ACHN (cell line): ENCODE measurements around the gene UNC93B1.
"Not testable (repeated sequence)": the region's sequence is repeated elsewhere in the genome, so short reads cannot be mapped to it uniquely, and the experiment has no call there.

Source experiments
- DNase-seq: peaks from one replicate; pipeline ENCODE4 v3.0.0-alpha.2; 2015
- in situ Hi-C: cut with HindIII; loops from 2 replicates; pipeline ENCODE4 v1.10.0; 2017; ENCODE audit warnings: low sequenced_read_pairs, low pct_ligation_motif_present, low pct_unique_long_range_greater_than_20kb

Gene UNC93B1

DNA sequence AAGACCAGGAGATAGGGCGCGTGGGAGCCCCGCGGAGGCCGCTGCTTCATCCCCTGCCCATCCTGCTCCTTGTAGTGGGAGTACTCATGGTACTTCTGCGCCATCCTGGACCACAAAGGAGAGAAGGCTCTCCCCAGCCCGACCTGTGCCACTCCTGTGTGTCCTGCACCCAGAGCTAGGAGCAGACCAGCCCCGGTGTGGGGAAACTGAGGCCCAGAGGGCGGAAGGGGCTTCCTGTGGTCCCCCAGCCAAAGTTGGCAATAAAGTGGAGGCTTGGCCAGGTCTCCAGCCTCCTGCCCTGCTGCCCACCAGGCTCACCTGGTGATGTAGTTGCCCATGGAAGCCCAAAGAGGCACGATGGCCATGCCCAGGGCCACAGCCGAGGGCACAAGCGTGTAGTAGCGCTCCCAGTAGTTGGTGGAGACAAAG is 4.7 kb downstream of the UNC93B1 start:
- no peak for DNase-seq
- in situ Hi-C loops: no loop called here

- no peak for DNase-seq
- in situ Hi-C loops: no loop called here
These were observed 5.5 kb downstream of the UNC93B1 start for GRCh38 chr11:67998150-67999045.

DNA sequence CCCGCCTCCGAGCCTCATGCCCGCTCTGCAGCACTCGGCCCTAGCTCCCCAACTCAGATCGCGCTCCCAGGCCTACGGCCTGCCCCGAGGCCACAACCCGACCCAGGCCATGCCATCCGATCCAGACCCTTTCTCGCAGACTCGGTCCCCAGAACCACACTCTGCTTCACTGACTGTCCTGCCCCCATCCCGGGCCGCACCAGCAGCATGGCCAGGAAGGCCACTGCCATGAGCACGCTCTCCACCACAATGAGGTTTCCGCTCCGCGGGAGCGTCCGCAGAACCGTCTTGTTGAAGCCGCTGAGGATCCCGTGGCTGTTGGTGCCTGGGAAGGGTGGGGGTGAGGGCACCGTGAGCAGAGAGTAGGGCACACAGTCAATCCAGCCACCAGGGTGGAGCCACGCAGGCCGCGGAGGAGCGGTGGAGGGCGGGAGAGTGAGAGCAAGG is 6.4 kb downstream of the UNC93B1 start:
- no peak for DNase-seq
- in situ Hi-C loops: no loop called here

GRCh38 chr11:67996622-67997474 is 7.0 kb downstream of the UNC93B1 start:
- no peak for DNase-seq
- in situ Hi-C loops: no loop called here

DNA sequence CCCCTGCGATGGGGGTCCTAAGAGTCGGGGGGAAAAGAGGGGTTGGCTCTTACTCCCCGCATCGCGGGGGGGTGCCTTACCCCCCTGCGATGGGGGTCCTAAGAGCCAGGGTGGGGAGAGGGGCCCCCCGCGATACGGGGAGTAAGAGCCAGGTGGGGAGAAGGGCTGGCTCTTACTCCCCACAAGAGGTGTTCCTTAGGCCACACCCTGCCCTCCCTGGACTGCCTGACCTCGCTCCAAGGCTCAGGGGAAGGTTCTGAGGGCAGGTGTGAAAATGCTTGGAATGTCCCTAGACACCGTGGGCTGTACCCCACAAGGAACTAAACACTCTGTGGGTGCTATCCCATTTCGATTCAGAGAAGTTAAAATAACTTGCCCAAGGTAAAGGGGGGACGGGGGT is 7.8 kb downstream of the UNC93B1 start:
- in situ Hi-C loops: no loop called here
- no peak for DNase-seq

DNA sequence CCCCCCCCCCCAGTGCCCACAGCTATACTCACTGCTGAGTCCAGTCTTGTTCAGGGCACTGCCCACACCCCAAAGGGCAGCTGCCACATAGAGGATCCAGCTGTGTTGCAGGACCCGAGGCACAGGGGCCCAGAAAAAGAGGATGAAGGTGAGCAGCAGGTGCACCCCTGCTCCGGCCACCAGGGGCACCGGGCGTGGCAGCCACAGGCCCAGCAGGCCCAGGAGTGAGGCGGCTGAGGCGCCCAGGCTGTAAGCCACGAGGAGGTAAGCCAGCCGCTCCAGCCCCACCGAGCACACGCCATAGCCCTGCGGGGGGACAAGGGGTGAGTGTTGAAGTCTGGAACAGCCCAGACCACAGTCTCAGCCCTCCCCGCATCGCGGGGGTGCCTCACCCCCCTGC is 8.3 kb downstream of the UNC93B1 start:
- in situ Hi-C loops, DNase-seq: not testable (repeated sequence)

- in situ Hi-C loops, DNase-seq: not testable (repeated sequence)
These were observed 8.8 kb downstream of the UNC93B1 start for GRCh38 chr11:67995129-67995528.

GRCh38 chr11:67994387-67994786 is 9.5 kb downstream of the UNC93B1 start:
- DNase-seq, in situ Hi-C loops: not testable (repeated sequence)

- DNase-seq, in situ Hi-C loops: not testable (repeated sequence)
These were observed 10.1 kb downstream of the UNC93B1 start for GRCh38 chr11:67993821-67994220.

DNA sequence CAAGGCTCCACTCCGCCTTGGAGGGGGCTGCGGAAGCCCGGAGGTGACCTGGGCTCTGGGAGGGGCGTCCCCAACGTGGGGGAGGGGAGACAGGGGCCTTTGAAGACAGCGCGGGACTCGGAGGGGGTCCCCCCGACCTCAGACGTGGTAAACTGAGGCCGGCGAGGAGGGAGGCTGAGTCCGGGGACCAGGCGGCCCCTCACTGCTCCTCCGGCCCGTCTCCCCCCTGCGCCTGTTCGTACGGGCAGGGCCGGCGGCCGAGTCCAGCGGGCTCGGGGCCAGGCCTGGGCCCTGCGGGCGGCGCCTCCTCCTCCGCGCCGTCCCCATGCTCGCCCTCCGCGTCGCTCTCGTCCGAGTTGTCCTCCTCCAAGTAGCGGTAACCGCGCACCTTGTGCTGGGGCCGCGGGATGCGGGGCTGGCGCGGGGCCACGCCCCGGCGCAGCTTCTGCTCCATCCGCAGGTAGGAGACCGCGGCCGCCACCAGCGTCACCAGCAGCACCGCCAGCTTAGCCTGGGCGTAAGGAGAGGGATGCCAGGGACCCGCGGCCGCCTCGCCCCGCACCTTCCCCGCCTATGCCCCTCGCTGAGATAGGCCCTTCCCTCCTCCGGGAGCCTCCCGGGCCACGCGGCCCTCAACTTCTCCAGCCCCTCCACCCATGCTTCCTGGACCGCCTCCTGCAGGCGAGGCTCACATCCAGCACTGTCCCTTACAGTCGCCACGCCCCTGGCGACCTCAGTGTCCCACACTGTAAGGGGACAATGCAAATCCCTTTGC is 12.4 kb downstream of the UNC93B1 start:
- DNase-seq, in situ Hi-C loops: not testable (repeated sequence)

GRCh38 chr11:67990546-67991346 is 13.2 kb downstream of the UNC93B1 start:
- DNase-seq, in situ Hi-C loops: not testable (repeated sequence)

- DNase-seq, in situ Hi-C loops: not testable (repeated sequence)
These were observed 18.6 kb downstream of the UNC93B1 start for GRCh38 chr11:67985302-67985701.

DNA sequence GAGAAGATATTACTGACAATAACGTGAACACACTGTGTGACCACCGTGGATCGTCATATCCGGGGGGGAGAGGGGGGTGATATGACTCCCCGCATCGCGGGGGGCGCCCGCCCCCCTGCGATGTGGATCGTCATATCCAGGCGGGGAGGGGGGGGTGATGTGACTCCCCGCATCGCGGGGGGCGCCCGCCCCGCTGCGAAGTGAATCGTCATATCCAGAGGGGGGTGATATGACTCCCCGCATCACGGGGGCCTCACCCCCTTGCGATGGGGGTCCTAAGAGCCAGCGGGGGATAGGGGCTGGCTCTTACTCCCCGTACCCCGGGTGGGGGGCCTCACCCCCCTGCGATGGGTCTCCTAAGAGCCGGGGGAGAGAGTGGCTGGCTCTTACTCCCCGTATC is 19.9 kb downstream of the UNC93B1 start:
- in situ Hi-C loops: no loop called here
- DNase-seq: no peak

DNA sequence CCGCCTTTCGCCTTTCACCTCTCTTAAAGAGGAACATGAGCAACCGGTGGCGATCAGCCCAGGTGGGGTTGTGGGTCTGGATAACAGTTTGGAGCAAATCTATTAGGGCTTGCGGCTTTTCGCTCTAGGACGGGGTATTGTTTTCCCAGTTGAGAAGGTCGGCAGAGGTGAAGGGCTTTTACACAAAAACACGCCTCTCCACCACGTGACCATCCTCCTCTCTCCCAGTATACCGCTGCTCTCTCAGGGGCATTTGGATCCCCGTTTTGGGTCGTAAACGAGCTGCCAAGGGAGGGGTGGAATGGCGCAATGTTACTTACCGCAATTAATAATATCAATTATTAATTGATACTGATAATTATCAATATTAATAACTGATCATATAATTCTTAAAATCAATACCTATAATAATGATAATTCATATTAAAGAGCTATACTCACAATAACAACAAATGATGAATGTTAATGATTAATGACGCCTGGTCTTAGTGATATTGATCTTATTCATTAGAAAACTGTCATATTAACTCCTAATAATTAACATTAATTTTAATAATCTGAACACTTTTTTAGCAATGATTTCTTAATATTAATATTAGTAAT is 21.5 kb downstream of the UNC93B1 start:
- DNase-seq, in situ Hi-C loops: not testable (repeated sequence)

GRCh38 chr11:67981226-67981625 is 22.7 kb downstream of the UNC93B1 start:
- in situ Hi-C loops, DNase-seq: not testable (repeated sequence)

- DNase-seq: not testable (repeated sequence)
These were observed 25.0 kb downstream of the UNC93B1 start for GRCh38 chr11:67978766-67979418.

GRCh38 chr11:67974746-67975145 is 29.2 kb downstream of the UNC93B1 start:
- DNase-seq, in situ Hi-C loops: not testable (repeated sequence)

More at GRCh38 chr11:67978766-67979418, 25.0 kb downstream of the UNC93B1 start:
- in situ Hi-C loops: not testable (repeated sequence)
